Sigmoid colon (tissue), 7 donors: ENCODE measurements around the gene CD300A. TPM values are rescaled to one million over a fixed set of nuclear protein-coding genes. Genes with fewer than 3 reads are reported as not detected.

Experiments used
- DNase-seq: peaks from one replicate; pipeline ENCODE4 v3.0.0-alpha.2; 2019
- H3K27ac ChIP-seq, 4 donors: fragments of 200-600 bp; sonication (generic); one replicate each; pipeline ENCODE4 v1.5.1; 2016 to 2019; ENCODE audit warnings: mild to moderate bottlenecking in 1 of 4
- H3K27me3 ChIP-seq, 3 donors: fragments of 200-600 bp; sonication (generic); one replicate each; pipeline ENCODE4 v1.5.1; 2019; ENCODE audit warnings: mild to moderate bottlenecking in 1 of 3
- H3K36me3 ChIP-seq, 4 donors: fragments of 200-600 bp; sonication (generic); one replicate each; pipeline ENCODE4 v1.5.1; 2016 to 2019
- H3K4me1 ChIP-seq, 4 donors: fragments of 200-600 bp; sonication (generic); one replicate each; pipeline ENCODE4 v1.5.1; 2017 to 2019
- H3K4me3 ChIP-seq, 4 donors: fragments of 200-600 bp; sonication (generic); one replicate each; pipeline ENCODE4 v1.5.1; 2017 to 2019; ENCODE audit warnings: mild to moderate bottlenecking in 2 of 4, moderate library complexity in 1 of 4
- H3K9me3 ChIP-seq, 4 donors: fragments of 200-600 bp in 3 of 4; sonication (generic) in 3 of 4; one replicate each; pipeline versions ENCODE4 v1.5.1 to v1.6.1; 2013 to 2019
- CTCF ChIP-seq, 4 experiments: fragments of 450-650 bp in 3 of 4; fragments of 200-600 bp in 1 of 4; IDR thresholded peaks; one replicate each; pipeline ENCODE4 v1.5.1; 2016 to 2019; ENCODE audit warnings: antibody characterized with exemption in 4 of 4, mild to moderate bottlenecking in 3 of 4, moderate library complexity in 2 of 4
- EP300 ChIP-seq, 4 donors: sonication (generic); formaldehyde crosslinking; IDR thresholded peaks; one replicate each; pipeline ENCODE4 v1.6.1; 2017; ENCODE audit warnings: antibody characterized with exemption in 4 of 4
- POLR2A ChIP-seq, 2 donors: fragments of 450-650 bp; IDR thresholded peaks; one replicate each; pipeline ENCODE4 v1.6.1; 2016; ENCODE audit warnings: antibody characterized with exemption in 2 of 2, mild to moderate bottlenecking in 2 of 2, moderate library complexity in 2 of 2
- POLR2AphosphoS5 ChIP-seq, 4 donors: sonication (generic); formaldehyde crosslinking; IDR thresholded peaks; one replicate each; pipeline ENCODE4 v1.6.1; 2017; ENCODE audit warnings: antibody characterized with exemption in 4 of 4
- WGBS, 2 donors: extraction: QIAGEN DNeasy Blood & Tissue Kit; methylation state at CpG; one replicate each; pipeline ENCODE4 v1.1.7; 2013; 5-methylcytosine and 5-hydroxymethylcytosine counted together
- intact Hi-C: fragments of 100-400 bp; cut with DNase I; formaldehyde crosslinking; loops from one replicate; pipeline ENCODE4 v1.15.1; 2023
- polyA plus RNA-seq, 3 donors: library from polyadenylated mRNA; stranded (reverse); fragments of 200-250 nt; gene quantifications; one replicate each; pipeline ENCODE4 v1.2.3, GENCODE V29; 2013
- total RNA-seq, 4 donors: library from RNA; depleted of rRNA; stranded (reverse); fragments of >200 nt; gene quantifications; one replicate each; pipeline ENCODE4 v1.1.0, GENCODE V29; 2016
- donor health status: healthy with polysubstance abuse.
- donor health status: Bipolar disorder and iron deficiency.
- donor health status: healthy.

The CD300A gene
- total RNA-seq (1 to 10 TPM; 2.9 to 6.9 (median 3.3) TPM), polyA plus RNA-seq (10 to 100 TPM in 2 of 3 donors, 1 to 10 TPM in 1; 4.8 to 33.5 (median 10.9) TPM)

GRCh38 chr17:74466111-74466827 is at the start of gene CD300A:
CD300A (plus strand) TSS chr17:74466634; CDS start chr17:74466704, 70 bp downstream.
- no peak for TF ChIP-seq EP300 (IDR thresholded peaks at IDR 0.05)
- peaks cover 4 to 52% (median 34%) of the 10 kb centered on the region in 3 donors for H3K27me3 ChIP-seq
- no peaks in the 10 kb centered on the region for H3K36me3 ChIP-seq
- H3K4me3 ChIP-seq = peak within 1 kb of the TSS in 3 of 4 donors; percentile 16 to 32 (median 22)
- peak within 1 kb of the TSS in 3 of 4 donors; percentile 8 to 59 (median 52) for H3K27ac ChIP-seq
- intact Hi-C loops = no loop called here
- peaks cover 0 to 5% (median 0%) of the 10 kb centered on the region in 4 donors for H3K4me1 ChIP-seq
- no peak for DNase-seq
- WGBS, 2 donors = 21 to 33% methylated on average over 25 of the region's 25 CpGs
- H3K9me3 ChIP-seq = no peaks in the 10 kb centered on the region

GRCh38 chr17:74417178-74418045 is 49.0 kb upstream of the CD300A start:
- Histone ChIP-seq H3K27ac (no peak overlapping the region), H3K36me3 (no peaks in the 10 kb centered on the region), H3K27me3 (no peaks in the 10 kb centered on the region), H3K4me1 (no peaks in the 10 kb centered on the region), H3K9me3 (no peaks in the 10 kb centered on the region), H3K4me3 (no peak overlapping the region)
- 25 to 67% methylated on average over 12 of the region's 12 CpGs for WGBS, 2 donors
- DNase-seq = no peak
- intact Hi-C loops = no loop called here
- no peak for TF ChIP-seq CTCF (IDR thresholded peaks at IDR 0.05)
- no peak for TF ChIP-seq POLR2AphosphoS5 (IDR thresholded peaks at IDR 0.05)
- TF ChIP-seq EP300 (IDR thresholded peaks at IDR 0.05) = no peak
- TF ChIP-seq POLR2A (IDR thresholded peaks at IDR 0.05) = no peak

DNA sequence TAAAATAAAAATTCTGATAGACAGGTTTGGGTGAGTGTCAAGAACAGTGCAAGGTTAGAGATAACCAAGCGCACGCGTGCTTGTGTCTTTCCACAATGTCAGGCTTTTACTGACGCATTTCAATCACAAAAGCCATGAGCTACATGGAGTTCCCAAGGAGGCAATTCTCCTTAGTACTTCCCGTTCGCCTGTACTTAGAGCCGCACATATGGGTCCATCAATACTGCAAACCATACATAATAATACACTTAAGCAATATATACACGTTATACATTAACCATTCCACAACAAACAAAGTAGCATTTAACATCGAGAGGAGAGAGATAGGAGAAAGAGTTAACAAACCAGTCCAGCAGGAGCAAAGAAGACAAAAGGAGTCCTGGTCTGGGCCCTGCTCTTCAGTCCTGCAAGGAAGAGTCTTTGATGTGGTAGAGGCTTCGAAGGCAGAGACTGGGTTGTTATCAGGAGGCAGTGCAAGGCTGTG is 46.5 kb upstream of the CD300A start:
- peaks cover 0 to 11% (median 0%) of the 10 kb centered on the region in 3 donors for H3K27me3 ChIP-seq
- H3K36me3 ChIP-seq = no peaks in the 10 kb centered on the region
- H3K4me3 ChIP-seq = no peak overlapping the region
- intact Hi-C loops = no loop called here
- no peak overlapping the region for H3K27ac ChIP-seq
- 18 to 72% methylated on average over 10 of the region's 10 CpGs for WGBS, 2 donors
- H3K4me1 ChIP-seq = no peaks in the 10 kb centered on the region
- DNase-seq = no peak
- no peaks in the 10 kb centered on the region for H3K9me3 ChIP-seq
- no peak for TF ChIP-seq POLR2AphosphoS5 (IDR thresholded peaks at IDR 0.05)
- TF ChIP-seq POLR2A (IDR thresholded peaks at IDR 0.05) = no peak
- no peak for TF ChIP-seq CTCF (IDR thresholded peaks at IDR 0.05)
- TF ChIP-seq EP300 (IDR thresholded peaks at IDR 0.05) = no peak

DNA sequence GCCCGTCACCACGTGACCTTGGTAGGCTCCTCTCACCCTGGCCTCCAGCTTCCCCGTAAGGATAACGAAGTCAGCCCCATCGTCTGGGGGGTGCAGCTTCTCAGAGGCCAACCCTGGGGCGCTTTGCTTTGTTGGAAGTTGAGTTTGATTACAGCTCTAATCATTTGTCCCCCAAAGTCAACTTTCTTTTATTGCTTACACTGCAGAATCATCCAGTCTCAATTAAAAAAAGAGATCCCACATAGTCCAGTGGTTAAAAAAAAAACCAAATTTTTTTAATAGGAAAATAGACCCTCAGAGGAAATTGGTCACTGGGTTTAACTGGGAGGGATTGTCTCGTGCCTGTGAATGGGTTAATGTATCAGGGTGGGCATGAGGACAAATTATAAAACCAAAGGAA is 42.3 kb upstream of the CD300A start:
- H3K9me3 ChIP-seq = no peaks in the 10 kb centered on the region
- WGBS, 2 donors = 91 to 95% methylated on average over 7 of the region's 7 CpGs

More for the DNA sequence above, 42.3 kb upstream of the CD300A start:
- no peaks in the 10 kb centered on the region for H3K36me3 ChIP-seq
- no peak overlapping the region for H3K4me3 ChIP-seq
- H3K27me3 ChIP-seq = peaks cover 0 to 11% (median 0%) of the 10 kb centered on the region in 3 donors
- H3K27ac ChIP-seq = no peak overlapping the region
- intact Hi-C loops = no loop called here
- no peak for TF ChIP-seq EP300 (IDR thresholded peaks at IDR 0.05)
- no peak for TF ChIP-seq CTCF (IDR thresholded peaks at IDR 0.05)
- no peak for TF ChIP-seq POLR2AphosphoS5 (IDR thresholded peaks at IDR 0.05)
- no peak for DNase-seq
- H3K4me1 ChIP-seq = no peaks in the 10 kb centered on the region
